H9 (cell line): ENCODE data around the gene DCUN1D4. TPM values are rescaled to one million over a fixed set of nuclear protein-coding genes. Genes with fewer than 3 reads are reported as not detected.

ENCODE experiments used
- DNase-seq: peaks from one replicate; pipeline ENCODE4 v3.0.0-alpha.2; 2017
- H2AFZ ChIP-seq: one replicate; pipeline ENCODE4 v1.6.1; 2013; ENCODE audit warnings: mild to moderate bottlenecking, low read length, control low read depth, moderate library complexity
- H2AK5ac ChIP-seq: 2 replicates; pipeline ENCODE4 v1.6.1; 2013; ENCODE audit warnings: low read length, control low read depth, mixed read lengths; ENCODE audit not compliant: insufficient read length
- H2BK120ac ChIP-seq: one replicate; pipeline ENCODE4 v1.6.1; 2013; ENCODE audit warnings: low read depth, mild to moderate bottlenecking, low read length, control low read depth, inconsistent platforms; ENCODE audit not compliant: poor library complexity, severe bottlenecking
- H2BK12ac ChIP-seq: 2 replicates; pipeline ENCODE4 v1.6.1; 2013; ENCODE audit warnings: low read length, control low read depth, mixed read lengths, low read depth; ENCODE audit not compliant: insufficient read length
- H2BK15ac ChIP-seq: 2 replicates; pipeline ENCODE4 v1.6.1; 2013; ENCODE audit warnings: low read depth, low read length, control low read depth
- H2BK20ac ChIP-seq: one replicate; pipeline ENCODE4 v1.6.1; 2013; ENCODE audit warnings: low read depth, mild to moderate bottlenecking, low read length, control low read depth, inconsistent platforms; ENCODE audit not compliant: poor library complexity, severe bottlenecking
- H2BK5ac ChIP-seq: 2 replicates; pipeline ENCODE4 v1.6.1; 2013; ENCODE audit warnings: low read length, control low read depth, mixed read lengths; ENCODE audit not compliant: insufficient read length
- H3K14ac ChIP-seq: 2 replicates; pipeline ENCODE4 v1.6.1; 2013; ENCODE audit warnings: low read length, control low read depth; ENCODE audit not compliant: insufficient read depth
- H3K18ac ChIP-seq: 2 replicates; pipeline ENCODE4 v1.6.1; 2013; ENCODE audit warnings: low read depth, mild to moderate bottlenecking, mixed read lengths, low read length, control low read depth; ENCODE audit not compliant: insufficient read length
- H3K23ac ChIP-seq: 2 replicates; pipeline ENCODE4 v1.6.1; 2013; ENCODE audit warnings: low read length, control low read depth, mixed read lengths, low read depth; ENCODE audit not compliant: insufficient read length
- H3K23me2 ChIP-seq: 2 replicates; pipeline ENCODE4 v1.6.1; 2013; ENCODE audit warnings: low read depth, mild to moderate bottlenecking, mixed read lengths, low read length, control low read depth; ENCODE audit not compliant: insufficient read length, poor library complexity, severe bottlenecking
- H3K27ac ChIP-seq: 2 replicates; pipeline ENCODE4 v1.5.1; 2013; ENCODE audit warnings: low read length, control low read depth, mixed read lengths, low read depth; ENCODE audit not compliant: insufficient read length
- H3K27me3 ChIP-seq: 2 replicates; pipeline ENCODE4 v1.6.1; 2013; ENCODE audit warnings: low read length, control low read depth, inconsistent platforms; ENCODE audit not compliant: insufficient read depth
- H3K4ac ChIP-seq: 2 replicates; pipeline ENCODE4 v1.6.1; 2013; ENCODE audit warnings: low read depth, mild to moderate bottlenecking, control low read depth, inconsistent platforms, low read length, moderate library complexity
- H3K4me1 ChIP-seq: 2 replicates; pipeline ENCODE4 v1.6.1; 2013; ENCODE audit warnings: low read length, control low read depth, inconsistent platforms; ENCODE audit not compliant: insufficient read depth
- H3K4me2 ChIP-seq: 2 replicates; pipeline ENCODE4 v1.6.1; 2013; ENCODE audit warnings: low read length, control low read depth, mixed read lengths; ENCODE audit not compliant: insufficient read length, insufficient read depth
- H3K56ac ChIP-seq: 2 replicates; pipeline ENCODE4 v1.6.1; 2013; ENCODE audit warnings: low read depth, mild to moderate bottlenecking, mixed read lengths, low read length, control low read depth; ENCODE audit not compliant: insufficient read length
- H3K79me1 ChIP-seq: 2 replicates; pipeline ENCODE4 v1.6.1; 2013; ENCODE audit warnings: low read depth, mild to moderate bottlenecking, moderate library complexity, low read length, control low read depth, inconsistent platforms; ENCODE audit not compliant: insufficient read depth, poor library complexity, severe bottlenecking
- H3K79me2 ChIP-seq: 2 replicates; pipeline ENCODE4 v1.6.1; 2013; ENCODE audit warnings: low read length, control low read depth, inconsistent platforms; ENCODE audit not compliant: insufficient read depth
- H3K9ac ChIP-seq: 2 replicates; pipeline ENCODE4 v1.6.1; 2013; ENCODE audit warnings: low read length, control low read depth, mixed read lengths; ENCODE audit not compliant: insufficient read length; ENCODE audit errors: extremely low read depth
- H3K9me3 ChIP-seq: one replicate; pipeline ENCODE4 v1.6.1; 2013; ENCODE audit warnings: low read depth, low read length, inconsistent platforms; ENCODE audit not compliant: control insufficient read depth
- H3T11ph ChIP-seq: one replicate; pipeline ENCODE4 v1.6.1; 2013; ENCODE audit warnings: mild to moderate bottlenecking, low read length, control low read depth, inconsistent platforms
- H4K20me1 ChIP-seq: one replicate; pipeline ENCODE4 v1.6.1; 2013; ENCODE audit not compliant: control insufficient read depth, insufficient read length, insufficient read depth
- H4K5ac ChIP-seq: 2 replicates; pipeline ENCODE4 v1.6.1; 2013; ENCODE audit warnings: low read depth, mild to moderate bottlenecking, mixed read lengths, low read length, control low read depth; ENCODE audit not compliant: insufficient read length
- H4K8ac ChIP-seq: replicated peaks from 2 replicates; pipeline ENCODE4 v1.6.1; 2013; ENCODE audit warnings: low read length, control low read depth, mixed read lengths, low read depth; ENCODE audit not compliant: insufficient read length
- H4K91ac ChIP-seq: 2 replicates; pipeline ENCODE4 v1.6.1; 2013; ENCODE audit warnings: low read depth, mild to moderate bottlenecking, moderate library complexity, mixed read lengths, low read length, control low read depth; ENCODE audit not compliant: insufficient read length
- H3K27ac Mint-ChIP-seq, 3 experiments: 2 replicates in 2 of 3; 3 replicates in 1 of 3; pipeline ENCODE4 v1.8.0; 2020 to 2021; ENCODE audit warnings: mixed read lengths in 3 of 3, mild to moderate bottlenecking in 1 of 3, moderate library complexity in 1 of 3
- H3K27me3 Mint-ChIP-seq: 2 replicates; pipeline ENCODE4 v1.8.0; 2021; ENCODE audit warnings: low read depth, mild to moderate bottlenecking, moderate library complexity, mixed read lengths
- H3K36me3 Mint-ChIP-seq, 3 experiments: 2 replicates in 2 of 3; 3 replicates in 1 of 3; pipeline ENCODE4 v1.8.0; 2020 to 2021; ENCODE audit warnings: low read depth in 3 of 3, mixed read lengths in 3 of 3; ENCODE audit not compliant: insufficient read depth in 1 of 3
- H3K4me1 Mint-ChIP-seq, 2 experiments: 2 replicates each; pipeline ENCODE4 v1.8.0; 2020; ENCODE audit warnings: mixed read lengths in 2 of 2
- H3K4me3 Mint-ChIP-seq, 2 experiments: 2 replicates in 1 of 2; 3 replicates in 1 of 2; pipeline ENCODE4 v1.8.0; 2020 to 2021; ENCODE audit warnings: mild to moderate bottlenecking in 2 of 2, mixed read lengths in 2 of 2, moderate library complexity in 1 of 2
- H3K9me3 Mint-ChIP-seq, 2 experiments: 2 replicates in 1 of 2; 3 replicates in 1 of 2; pipeline ENCODE4 v1.8.0; 2020; ENCODE audit warnings: mild to moderate bottlenecking in 2 of 2, mixed read lengths in 2 of 2, moderate library complexity in 1 of 2
- CTCF ChIP-seq: fragments of 200-600 bp; sonication (generic); conservative IDR thresholded peaks from 3 replicates; pipeline ENCODE4 v1.8.0; 2021; ENCODE audit warnings: antibody characterized with exemption, mild to moderate bottlenecking
- WGBS: extraction: QIAGEN DNeasy Blood & Tissue Kit; methylation state at CpG from one replicate; pipeline ENCODE4 v1.1.7; 2013; ENCODE audit warnings: missing lambda C conversion rate, low lambda C conversion rate, mixed read lengths; ENCODE audit not compliant: insufficient read length; ENCODE audit errors: extremely low coverage; 5-methylcytosine and 5-hydroxymethylcytosine counted together
- total RNA-seq: library from RNA; stranded (reverse); gene quantifications from 2 replicates; pipeline ENCODE4 v1.2.1, GENCODE V29; 2021

The DCUN1D4 gene
- total RNA-seq, 1 experiment from 2014 or later, result 46.7 TPM

- Histone ChIP-seq H3K18ac (no peak overlapping the region), H3K9ac (no peak overlapping the region), H3T11ph (no peak overlapping the region), H3K4me2 (no peak overlapping the region), H3K4ac (no peak overlapping the region), H4K8ac (no peak overlapping the region), H2BK15ac (no peak overlapping the region), H3K23ac (no peak overlapping the region), H3K27ac (no peak overlapping the region), H4K20me1 (no peaks in the 10 kb centered on the region), H2AK5ac (no peak overlapping the region), H3K4me1 (no peaks in the 10 kb centered on the region; the same call in 1 of the 2 replicates), H2BK12ac (no peak overlapping the region), H2AFZ (no peak overlapping the region), H4K5ac (no peak overlapping the region), H3K79me1 (no peaks in the 10 kb centered on the region), H2BK120ac (no peak overlapping the region), H2BK20ac (no peak overlapping the region), H3K56ac (no peak overlapping the region), H2BK5ac (no peak overlapping the region), H3K9me3 (no peaks in the 10 kb centered on the region), H3K23me2 (no peaks in the 10 kb centered on the region), H4K91ac (no peak overlapping the region), H3K27me3 (no peaks in the 10 kb centered on the region), H3K14ac (no peak overlapping the region), H3K79me2 (no peaks in the 10 kb centered on the region)
- Mint-ChIP-seq H3K4me3 (no peak overlapping the region), H3K27me3 (no peaks in the 10 kb centered on the region), H3K4me1 (peaks cover 22 to 29% of the 10 kb centered on the region in 2 experiments), H3K27ac (peak overlapping the region; percentile 3 to 91 (median 88); a peak in 3 of 7 replicates), H3K36me3 (peaks cover 29 to 34% (median 30%) of the 10 kb centered on the region in 3 experiments), H3K9me3 (no peaks in the 10 kb centered on the region)
- peak; percentile 64 for TF ChIP-seq CTCF
- peak; percentile 49 for DNase-seq
- WGBS, result no CpG with 5 or more reads among the region's 5 CpGs
These were observed 42.4 kb downstream of the DCUN1D4 start for GRCh38 chr4:51885363-51885762.
